Caco-2 (cell line): ENCODE measurements around the gene CFAP299. TPM values are rescaled to one million over a fixed set of nuclear protein-coding genes. Genes with fewer than 3 reads are reported as not detected.

ENCODE experiments used
- BruUV-seq: library from RNA; stranded (reverse); fragments of 400-500 nt; replicated peaks from 2 replicates; lab custom pipeline; 2021; lab: Mats Ljungman, UMichigan
- CTCF ChIA-PET: fragments of 300-600 bp; sonication (Branson Sonifier 250); formaldehyde crosslinking; loops from one replicate; lab custom pipeline; 2022; ENCODE audit warnings: antibody characterized with exemption; lab: Charles Lee
- POLR2A ChIA-PET: fragments of 300-600 bp; sonication (Branson Sonifier 250); formaldehyde crosslinking; loops from one replicate; lab custom pipeline; 2022; ENCODE audit warnings: antibody characterized with exemption; lab: Charles Lee
- DNase-seq, 2 experiments: peaks; one replicate each; pipeline versions ENCODE4 v3.0.0 to v3.0.0-alpha.2; 2020 to 2022
- H3K27me3 ChIP-seq: replicated peaks from 2 replicates; pipeline ENCODE4 v1.6.0; 2011; ENCODE audit warnings: low read length; ENCODE audit not compliant: control insufficient read depth, insufficient read depth
- H3K36me3 ChIP-seq: 2 replicates; pipeline ENCODE4 v1.5.1; 2011; ENCODE audit warnings: low read length; ENCODE audit not compliant: control insufficient read depth, insufficient read depth
- H3K4me1 ChIP-seq: fragments of 250-450 bp; sonication (Bioruptor Pico); 2 replicates; pipeline ENCODE4 v1.5.1; 2020; ENCODE audit warnings: mild to moderate bottlenecking
- H3K4me3 ChIP-seq: 2 replicates; pipeline ENCODE4 v1.5.1; 2011; ENCODE audit warnings: low read depth, mild to moderate bottlenecking, control low read depth, low read length
- H3K9me3 ChIP-seq: fragments of 250-450 bp; sonication (Bioruptor Pico); 2 replicates; pipeline ENCODE4 v1.5.1; 2020; ENCODE audit warnings: mild to moderate bottlenecking, moderate library complexity
- H3K27ac Mint-ChIP-seq: one replicate; pipeline ENCODE4 v1.8.0; 2022; ENCODE audit warnings: mixed read lengths; ENCODE audit not compliant: unreplicated experiment
- H3K27me3 Mint-ChIP-seq: one replicate; pipeline ENCODE4 v1.8.0; 2022; ENCODE audit warnings: mixed read lengths; ENCODE audit not compliant: insufficient read depth, unreplicated experiment
- H3K36me3 Mint-ChIP-seq: one replicate; pipeline ENCODE4 v1.8.0; 2022; ENCODE audit warnings: mild to moderate bottlenecking, mixed read lengths; ENCODE audit not compliant: insufficient read depth, unreplicated experiment
- H3K4me1 Mint-ChIP-seq: one replicate; pipeline ENCODE4 v1.8.0; 2022; ENCODE audit warnings: low read depth, mixed read lengths; ENCODE audit not compliant: unreplicated experiment
- H3K4me3 Mint-ChIP-seq: one replicate; pipeline ENCODE4 v1.8.0; 2022; ENCODE audit warnings: mild to moderate bottlenecking, moderate library complexity, mixed read lengths; ENCODE audit not compliant: unreplicated experiment
- H3K9me3 Mint-ChIP-seq: one replicate; pipeline ENCODE4 v1.8.0; 2022; ENCODE audit warnings: mixed read lengths; ENCODE audit not compliant: unreplicated experiment
- CTCF ChIP-seq, 2 experiments: fragments of 200-600 bp in 1 of 2; IDR thresholded peaks; 1 replicate in 1 of 2; 2 replicates in 1 of 2; pipeline versions ENCODE4 v1.5.1 to v1.8.0; 2011 to 2022; ENCODE audit warnings: antibody characterized with exemption in 1 of 2, control low read depth in 1 of 2, inconsistent platforms in 1 of 2, low read depth in 1 of 2, low read length in 1 of 2, mild to moderate bottlenecking in 1 of 2, moderate library complexity in 1 of 2; ENCODE audit not compliant: insufficient read depth in 1 of 2, severe bottlenecking in 1 of 2, unreplicated experiment in 1 of 2
- intact Hi-C: fragments of 100-400 bp; cut with micrococcal nuclease; formaldehyde crosslinking; loops from one replicate; pipeline ENCODE4 v1.10.0; 2022; ENCODE audit not compliant: unreplicated experiment
- total RNA-seq: library from RNA; stranded (reverse); gene quantifications from 2 replicates; pipeline ENCODE4 v1.2.3, GENCODE V29; 2022

CFAP299 gene
- total RNA-seq, 1 experiment from 2014 or later = not detected

GRCh38 chr4:80343887-80344286 is 8.4 kb downstream of the CFAP299 start:
- CTCF ChIA-PET = no interaction called here
- Mint-ChIP-seq H3K4me1 (no peaks in the 10 kb centered on the region), H3K36me3 (no peaks in the 10 kb centered on the region), H3K4me3 (no peak overlapping the region), H3K27me3 (peaks cover 3% of the 10 kb centered on the region), H3K9me3 (peaks cover 11% of the 10 kb centered on the region), H3K27ac (no peak overlapping the region)
- Histone ChIP-seq H3K27me3 (no peaks in the 10 kb centered on the region), H3K4me1 (no peaks in the 10 kb centered on the region), H3K4me3 (no peak overlapping the region), H3K36me3 (no peaks in the 10 kb centered on the region), H3K9me3 (no peaks in the 10 kb centered on the region)
- intact Hi-C loops = no loop called here
- DNase-seq = no peak
- POLR2A ChIA-PET = no interaction called here
- TF ChIP-seq CTCF (IDR thresholded peaks at IDR 0.05; ENCODE audit: insufficient read depth in 1 of 2, low read depth in 1 of 2, low read length in 1 of 2, severe bottlenecking in 1 of 2, unreplicated experiment in 1 of 2) = no peak
- BruUV-seq = no TSS peak

GRCh38 chr4:80360084-80360483 is 24.6 kb downstream of the CFAP299 start:
- H3K4me1 ChIP-seq = no peaks in the 10 kb centered on the region
- H3K27ac Mint-ChIP-seq = no peak overlapping the region
- H3K4me1 Mint-ChIP-seq = no peaks in the 10 kb centered on the region
- no peak for TF ChIP-seq CTCF (IDR thresholded peaks at IDR 0.05; ENCODE audit: insufficient read depth in 1 of 2, low read depth in 1 of 2, low read length in 1 of 2, severe bottlenecking in 1 of 2, unreplicated experiment in 1 of 2)
- peaks cover 15% of the 10 kb centered on the region for H3K27me3 Mint-ChIP-seq
- intact Hi-C loops = loop anchor here (10.0 kb wide), 3 partner anchors 145 to 255 kb away; no protein-coding TSS in a partner anchor
- no peak for DNase-seq
- no peaks in the 10 kb centered on the region for H3K36me3 Mint-ChIP-seq
- no peaks in the 10 kb centered on the region for H3K9me3 ChIP-seq
- no peaks in the 10 kb centered on the region for H3K27me3 ChIP-seq
- ChIA-PET POLR2A (no interaction called here), CTCF (no interaction called here)
- no peaks in the 10 kb centered on the region for H3K9me3 Mint-ChIP-seq
- no peak overlapping the region for H3K4me3 Mint-ChIP-seq
- no peak overlapping the region for H3K4me3 ChIP-seq
- no peaks in the 10 kb centered on the region for H3K36me3 ChIP-seq
- no TSS peak for BruUV-seq

GRCh38 chr4:80360900-80361299 is 25.4 kb downstream of the CFAP299 start:
- ChIA-PET CTCF (no interaction called here), POLR2A (no interaction called here)
- Histone ChIP-seq H3K9me3 (no peaks in the 10 kb centered on the region), H3K4me1 (no peaks in the 10 kb centered on the region), H3K4me3 (no peak overlapping the region), H3K36me3 (no peaks in the 10 kb centered on the region), H3K27me3 (no peaks in the 10 kb centered on the region)
- no peak for TF ChIP-seq CTCF (IDR thresholded peaks at IDR 0.05; ENCODE audit: insufficient read depth in 1 of 2, low read depth in 1 of 2, low read length in 1 of 2, severe bottlenecking in 1 of 2, unreplicated experiment in 1 of 2)
- peaks cover 15% of the 10 kb centered on the region for H3K27me3 Mint-ChIP-seq
- DNase-seq = no peak
- no peak overlapping the region for H3K27ac Mint-ChIP-seq
- H3K4me1 Mint-ChIP-seq = no peaks in the 10 kb centered on the region
- H3K9me3 Mint-ChIP-seq = no peaks in the 10 kb centered on the region
- no peaks in the 10 kb centered on the region for H3K36me3 Mint-ChIP-seq
- intact Hi-C loops = loop anchor here (10.0 kb wide), 3 partner anchors 144 to 254 kb away; no protein-coding TSS in a partner anchor
- no peak overlapping the region for H3K4me3 Mint-ChIP-seq
- no TSS peak for BruUV-seq
